WERI-Rb-1 (cell line): Measurements from ENCODE around the gene LCA5.
"Not testable (repeated sequence)": the region's sequence is repeated elsewhere in the genome, so short reads cannot be mapped to it uniquely, and the experiment has no call there.

Experiments used
- DNase-seq: peaks from one replicate; pipeline ENCODE4 v3.0.0-alpha.2; 2020
- H3K27ac ChIP-seq: fragments of 250-450 bp; sonication (Bioruptor Pico); 2 replicates; pipeline ENCODE4 v1.5.1; 2020; ENCODE audit warnings: mild to moderate bottlenecking, moderate library complexity
- H3K27me3 ChIP-seq: fragments of 250-450 bp; sonication (Bioruptor Pico); 2 replicates; pipeline ENCODE4 v1.5.1; 2021; ENCODE audit warnings: mild to moderate bottlenecking, low read depth, moderate library complexity; ENCODE audit not compliant: insufficient read depth, severe bottlenecking
- H3K36me3 ChIP-seq: fragments of 250-450 bp; sonication (Bioruptor Pico); 2 replicates; pipeline ENCODE4 v1.5.1; 2020; ENCODE audit warnings: mild to moderate bottlenecking, moderate library complexity
- H3K4me3 ChIP-seq: 2 replicates; pipeline ENCODE4 v1.5.1; 2011; ENCODE audit warnings: low read depth, mild to moderate bottlenecking, control low read depth, low read length
- H3K9me3 ChIP-seq: fragments of 250-450 bp; sonication (Bioruptor Pico); 2 replicates; pipeline ENCODE4 v1.5.1; 2021; ENCODE audit warnings: mild to moderate bottlenecking, moderate library complexity; ENCODE audit not compliant: severe bottlenecking
- CTCF ChIP-seq: IDR thresholded peaks from 2 replicates; pipeline ENCODE4 v1.5.1; 2011; ENCODE audit warnings: low read depth, mild to moderate bottlenecking, control low read depth, inconsistent platforms, low read length

Gene LCA5

GRCh38 chr6:79446006-79446405, 91.2 kb downstream of the LCA5 start:
- no peak for DNase-seq
- Histone ChIP-seq H3K4me3 (no peak overlapping the region), H3K27me3 (no peaks in the 10 kb centered on the region), H3K36me3 (no peaks in the 10 kb centered on the region), H3K9me3 (no peaks in the 10 kb centered on the region), H3K27ac (no peak overlapping the region)
- TF ChIP-seq CTCF = no peak

- not testable (repeated sequence) for DNase-seq, H3K4me3 ChIP-seq, H3K27ac ChIP-seq, H3K9me3 ChIP-seq, H3K36me3 ChIP-seq, H3K27me3 ChIP-seq
Observed at GRCh38 chr6:79443876-79444275, 93.4 kb downstream of the LCA5 start.

- no peak overlapping the region for H3K4me3 ChIP-seq
- TF ChIP-seq CTCF = no peak
- H3K36me3 ChIP-seq = no peaks in the 10 kb centered on the region
- DNase-seq = no peak
- H3K9me3 ChIP-seq = no peaks in the 10 kb centered on the region
- H3K27me3 ChIP-seq = no peaks in the 10 kb centered on the region
- H3K27ac ChIP-seq = no peak overlapping the region
Observed at GRCh38 chr6:79441192-79441591, 96.0 kb downstream of the LCA5 start.

- H3K36me3 ChIP-seq = no peaks in the 10 kb centered on the region
- no peaks in the 10 kb centered on the region for H3K27me3 ChIP-seq
- no peak for DNase-seq
- H3K9me3 ChIP-seq = no peaks in the 10 kb centered on the region
- H3K27ac ChIP-seq = no peak overlapping the region
- TF ChIP-seq CTCF = no peak
- H3K4me3 ChIP-seq = no peak overlapping the region
Observed at GRCh38 chr6:79440598-79440997, 96.6 kb downstream of the LCA5 start.

- TF ChIP-seq CTCF = no peak
- no peaks in the 10 kb centered on the region for H3K36me3 ChIP-seq
- H3K27me3 ChIP-seq = no peaks in the 10 kb centered on the region
- H3K9me3 ChIP-seq = no peaks in the 10 kb centered on the region
- DNase-seq = no peak
- H3K27ac ChIP-seq = no peak overlapping the region
- no peak overlapping the region for H3K4me3 ChIP-seq
Observed at GRCh38 chr6:79438030-79438429, 99.2 kb downstream of the LCA5 start.

GRCh38 chr6:79436241-79436640, 101.0 kb downstream of the LCA5 start:
- no peak for TF ChIP-seq CTCF
- H3K27ac ChIP-seq = no peak overlapping the region

GRCh38 chr6:79435746-79436145, 101.5 kb downstream of the LCA5 start:
- no peak overlapping the region for H3K27ac ChIP-seq
- no peaks in the 10 kb centered on the region for H3K27me3 ChIP-seq
- H3K9me3 ChIP-seq = no peaks in the 10 kb centered on the region
- H3K36me3 ChIP-seq = no peaks in the 10 kb centered on the region
- DNase-seq = no peak
- no peak for TF ChIP-seq CTCF
- no peak overlapping the region for H3K4me3 ChIP-seq

More at GRCh38 chr6:79436241-79436640, 101.0 kb downstream of the LCA5 start:
- no peaks in the 10 kb centered on the region for H3K27me3 ChIP-seq
- H3K4me3 ChIP-seq = no peak overlapping the region
- no peaks in the 10 kb centered on the region for H3K36me3 ChIP-seq
- H3K9me3 ChIP-seq = no peaks in the 10 kb centered on the region
- no peak for DNase-seq
